HepG2 (cell line): ENCODE results near the gene GTF2F2. TPM values are rescaled to one million over a fixed set of nuclear protein-coding genes. Genes with fewer than 3 reads are reported as not detected.

Experiments
- ATAC-seq: fragments of 200-7000 bp; cut with Tn5 transposase; 3 replicates; pipeline ENCODE4 v1.9.1; 2020; ENCODE audit warnings: mild to moderate bottlenecking, moderate library complexity
- BruUV-seq: library from RNA; stranded (reverse); fragments of 400-500 nt; replicated peaks from 2 replicates; lab custom pipeline; 2021; lab: Mats Ljungman, UMichigan
- CTCF ChIA-PET: fragments of 300-600 bp; formaldehyde crosslinking; extraction: SDS; loops from one replicate; lab custom pipeline; 2021; ENCODE audit warnings: low total read pairs, inconsistent platforms, low intra/inter-chr PET ratio; lab: Yijun Ruan, JAX
- POLR2A ChIA-PET: fragments of 350-600 bp; sonication (Branson Sonifier 250); formaldehyde crosslinking; loops from one replicate; lab custom pipeline; 2020; ENCODE audit warnings: antibody characterized with exemption, inconsistent platforms; lab: Yijun Ruan, JAX
- DNase-seq: peaks from one replicate; pipeline ENCODE4 v3.0.0-alpha.2; 2015; ENCODE audit warnings: low spot score
- FAIRE-seq: peaks from 3 replicates; lab custom pipeline; 2011; peaks lifted over from hg19 to GRCh38; lab: Jason Lieb, UNC
- H2AFZ ChIP-seq: one replicate; pipeline ENCODE4 v1.6.1; 2011; ENCODE audit warnings: low read length, inconsistent platforms
- H3K27ac ChIP-seq: fragments of 300-600 bp; 3 replicates; pipeline ENCODE4 v1.8.0; 2011; ENCODE audit warnings: mixed run types, mild to moderate bottlenecking, mixed read lengths, low read length, inconsistent platforms; ENCODE audit not compliant: insufficient read depth; ENCODE audit errors: extremely low read length
- H3K27me3 ChIP-seq, 2 experiments: fragments of 200-600 bp in 1 of 2; 2 replicates in 1 of 2; 3 replicates in 1 of 2; pipeline versions ENCODE4 v1.6.0 to v1.8.0; 2011; ENCODE audit warnings: low read length in 2 of 2, mild to moderate bottlenecking in 2 of 2, moderate library complexity in 2 of 2, inconsistent platforms in 1 of 2; ENCODE audit not compliant: insufficient read depth in 2 of 2, control insufficient read depth in 1 of 2
- H3K36me3 ChIP-seq, 2 experiments: fragments of 200-600 bp in 1 of 2; replicated peaks in 1 of 2; 2 replicates in 1 of 2; 3 replicates in 1 of 2; pipeline versions ENCODE4 v1.5.1 to v1.8.0; 2011; ENCODE audit warnings: low read length in 2 of 2, inconsistent platforms in 1 of 2; ENCODE audit not compliant: insufficient read depth in 2 of 2, control insufficient read depth in 1 of 2
- H3K4me1 ChIP-seq: 2 replicates; pipeline ENCODE4 v1.5.1; 2012; ENCODE audit warnings: low read length, inconsistent platforms; ENCODE audit not compliant: insufficient read depth
- H3K4me2 ChIP-seq: 2 replicates; pipeline ENCODE4 v1.6.0; 2011; ENCODE audit warnings: low read depth, low read length, inconsistent platforms
- H3K4me3 ChIP-seq, 3 experiments: fragments of 200-600 bp in 1 of 3; sonication (generic), shearing (Covaris generic) in 1 of 3; replicated peaks in 1 of 3; 2 replicates each; pipeline ENCODE4 v1.5.1; 2011 to 2016; ENCODE audit warnings: low read length in 3 of 3, inconsistent platforms in 2 of 3, low read depth in 2 of 3, mild to moderate bottlenecking in 2 of 3, control low read depth in 1 of 3, mixed read lengths in 1 of 3; ENCODE audit not compliant: insufficient read depth in 1 of 3
- H3K79me2 ChIP-seq: one replicate; pipeline ENCODE4 v1.6.1; 2011; ENCODE audit warnings: low read length, inconsistent platforms; ENCODE audit not compliant: insufficient read depth
- H3K9ac ChIP-seq: 2 replicates; pipeline ENCODE4 v1.6.0; 2011; ENCODE audit warnings: mild to moderate bottlenecking, low read depth, low read length, inconsistent platforms; ENCODE audit not compliant: insufficient read depth
- H3K9me3 ChIP-seq: 2 replicates; pipeline ENCODE4 v1.5.1; 2012; ENCODE audit warnings: mild to moderate bottlenecking, low read length
- H4K20me1 ChIP-seq: 2 replicates; pipeline ENCODE4 v1.6.0; 2011; ENCODE audit warnings: inconsistent platforms, mild to moderate bottlenecking, low read length, moderate library complexity; ENCODE audit not compliant: insufficient read depth
- CC2D1A ChIP-seq: sonication (generic); formaldehyde crosslinking; IDR thresholded peaks from 2 replicates; pipeline ENCODE4 v1.8.1; 2023; ENCODE audit warnings: mild to moderate bottlenecking, missing genetic modification reagents
- NR2F2 ChIP-seq: IDR thresholded peaks from 2 replicates; pipeline ENCODE4 v1.6.1; 2012; ENCODE audit warnings: low read depth, inconsistent platforms, borderline replicate concordance
- PCBP1 ChIP-seq: fragments of 200-400 bp; formaldehyde crosslinking; IDR thresholded peaks from 2 replicates; pipeline ENCODE4 v1.6.1; 2017; ENCODE audit warnings: mild to moderate bottlenecking, low read depth, low read length, borderline replicate concordance
- RFXANK ChIP-seq: IDR thresholded peaks from 2 replicates; pipeline ENCODE4 v1.6.1; 2016
- RNF2 ChIP-seq: fragments of 450-650 bp; conservative IDR thresholded peaks from 2 replicates; pipeline ENCODE4 v1.6.1; 2016; ENCODE audit warnings: low read depth
- SALL1 ChIP-seq: sonication (generic); formaldehyde crosslinking; IDR thresholded peaks from 2 replicates; pipeline ENCODE4 v1.8.0; 2022; ENCODE audit warnings: mild to moderate bottlenecking, missing genetic modification reagents
- SNAPC2 ChIP-seq: sonication (generic); formaldehyde crosslinking; IDR thresholded peaks from 2 replicates; pipeline ENCODE4 v1.8.1; 2022; ENCODE audit warnings: mild to moderate bottlenecking, missing genetic modification reagents
- SSRP1 ChIP-seq: IDR thresholded peaks from 2 replicates; pipeline ENCODE4 v1.6.1; 2016; ENCODE audit warnings: control low read depth
- TCF12 ChIP-seq, 2 experiments: fragments of 450-650 bp in 1 of 2; sonication (generic) in 1 of 2; formaldehyde crosslinking in 1 of 2; IDR thresholded peaks; 2 replicates each; pipeline versions ENCODE4 v1.6.1 to v1.8.0; 2017 to 2022; ENCODE audit warnings: antibody characterized with exemption in 1 of 2, mild to moderate bottlenecking in 1 of 2, missing genetic modification reagents in 1 of 2, moderate library complexity in 1 of 2
- ZNF280B ChIP-seq: sonication (generic); formaldehyde crosslinking; IDR thresholded peaks from 2 replicates; pipeline ENCODE4 v1.5.0; 2020; ENCODE audit warnings: missing genetic modification reagents, mild to moderate bottlenecking, borderline replicate concordance
- ZNF737 ChIP-seq: sonication (generic); formaldehyde crosslinking; IDR thresholded peaks from 2 replicates; pipeline ENCODE4 v1.5.0; 2020; ENCODE audit warnings: missing genetic modification reagents, mild to moderate bottlenecking, borderline replicate concordance
- in situ Hi-C: cut with HindIII; loops from 2 replicates; pipeline ENCODE4 v1.10.0; 2017; ENCODE audit warnings: low pct_unique_long_range_greater_than_20kb; ENCODE audit not compliant: extremely low pct_ligation_motif_present
- intact Hi-C: fragments of 100-400 bp; cut with micrococcal nuclease; formaldehyde crosslinking; loops from one replicate; pipeline ENCODE4 v1.10.0; 2022; ENCODE audit not compliant: unreplicated experiment
- polyA plus RNA-seq, 8 experiments: library from polyadenylated mRNA; depleted of rRNA in 3 of 8; stranded (reverse) in 7 of 8; unstranded in 1 of 8; fragments of >200 nt; fragmentation: Illumina TruSeq in 4 of 8; extraction: Trizol in 4 of 8; gene quantifications; 2 replicates each; pipeline versions ENCODE4 v1.2.1 to v1.2.3, GENCODE V29; 2011 to 2016; ENCODE audit warnings: low read depth in 4 of 8, missing spikeins in 1 of 8, mixed read lengths in 1 of 8; ENCODE audit not compliant: insufficient read depth in 1 of 8
- total RNA-seq, 5 experiments: library from RNA; depleted of rRNA; stranded (reverse); fragments of >200 nt; fragmentation: Illumina TruSeq; extraction: Trizol; gene quantifications; 2 replicates each; pipeline ENCODE4 v1.2.3, GENCODE V29; 2016; ENCODE audit warnings: low read depth in 1 of 5

GTF2F2 gene
- total and polyA plus RNA-seq, 2 of the 13 experiments (the other 11 are each of a cell fraction or from before 2014, with no cell fraction given): 10.6 to 32.8 TPM

GRCh38 chr13:45084515-45084914, 35.8 kb upstream of the GTF2F2 start:
- POLR2A ChIA-PET: no interaction called here
- H3K9ac ChIP-seq: no peak overlapping the region
- no peaks in the 10 kb centered on the region for H3K36me3 ChIP-seq
- ATAC-seq: no peak
- no peak overlapping the region for H2AFZ ChIP-seq
- no peak overlapping the region for H3K27ac ChIP-seq
- no peaks in the 10 kb centered on the region for H3K79me2 ChIP-seq
- CTCF ChIA-PET: no interaction called here
- no peaks in the 10 kb centered on the region for H3K4me1 ChIP-seq
- no peak overlapping the region for H3K4me2 ChIP-seq
- intact Hi-C loops (no loop called here), in situ Hi-C loops (no loop called here)
- H3K4me3 ChIP-seq: no peak overlapping the region
- TF ChIP-seq CC2D1A: no peak
- no peak for TF ChIP-seq NR2F2
- no peak for TF ChIP-seq RNF2
- TF ChIP-seq PCBP1: no peak
- TF ChIP-seq ZNF737: no peak
- TF ChIP-seq SSRP1 (CRISPR knock-in tag): no peak
- no peak for TF ChIP-seq TCF12 (IDR thresholded peaks at IDR 0.05)
- no peak for TF ChIP-seq TCF12 (CRISPR knock-in tag; IDR thresholded peaks at IDR 0.05)
- TF ChIP-seq ZNF280B (CRISPR knock-in tag): no peak
- no peak for TF ChIP-seq SALL1 (CRISPR knock-in tag)
- TF ChIP-seq SNAPC2 (CRISPR knock-in tag): no peak
- no peak for TF ChIP-seq RFXANK (CRISPR knock-in tag)
- H3K27me3 ChIP-seq: peaks cover 0 to 5% of the 10 kb centered on the region in 2 experiments; a peak in 2 of 5 replicates
- DNase-seq: no peak
- H3K9me3 ChIP-seq: no peaks in the 10 kb centered on the region
- no peak for FAIRE-seq
- no peaks in the 10 kb centered on the region for H4K20me1 ChIP-seq
- no TSS peak for BruUV-seq
